ENCODE results near the gene FBXO34.

GRCh38 chr14:55285048-55285652 is 13.9 kb downstream of the FBXO34 start:
- TF ChIP-seq CTCF (conservative IDR thresholded peaks at IDR 0.05; ENCODE audit: low read length) (no peak), EZH2phosphoT487 (IDR thresholded peaks at IDR 0.05; ENCODE audit: borderline replicate concordance, low read depth, low read length) (no peak)
